SU-DHL-6 (cell line): ENCODE results near the gene FAM43B.

Experiments
- H2AFZ ChIP-seq: fragments of 200-600 bp; sonication (generic); 2 replicates; pipeline ENCODE4 v1.6.1; 2014; ENCODE audit warnings: low read depth, mild to moderate bottlenecking, moderate library complexity, mixed read lengths, antibody characterized with exemption, low read length; ENCODE audit not compliant: severe bottlenecking
- H3F3A ChIP-seq: fragments of 200-600 bp; shearing (Covaris generic); 2 replicates; pipeline ENCODE4 v1.6.0; 2016; ENCODE audit warnings: antibody characterized with exemption, mild to moderate bottlenecking; ENCODE audit not compliant: insufficient read depth
- H3K27ac ChIP-seq: fragments of 200-600 bp; sonication (generic); 2 replicates; pipeline ENCODE4 v1.5.1; 2016; ENCODE audit warnings: low read depth, mild to moderate bottlenecking, low read length, moderate library complexity, mixed read lengths
- H3K27me3 ChIP-seq: fragments of 200-600 bp; sonication (generic), shearing (Covaris generic); 2 replicates; pipeline ENCODE4 v1.6.0; 2014; ENCODE audit warnings: mild to moderate bottlenecking, low read length
- H3K36me3 ChIP-seq: fragments of 200-600 bp; sonication (generic); 2 replicates; pipeline ENCODE4 v1.6.1; 2014; ENCODE audit warnings: mild to moderate bottlenecking, low read length, mixed read lengths
- H3K4me2 ChIP-seq: fragments of 300-600, 200-600 bp; shearing (Covaris generic), sonication (generic); 2 replicates; pipeline ENCODE4 v1.6.0; 2014; ENCODE audit warnings: low read length, low read depth, mild to moderate bottlenecking; ENCODE audit not compliant: poor library complexity, severe bottlenecking
- H3K4me3 ChIP-seq: fragments of 200-600 bp; sonication (generic); 2 replicates; pipeline ENCODE4 v1.5.1; 2014; ENCODE audit warnings: antibody characterized with exemption, low read length, mild to moderate bottlenecking, mixed read lengths; ENCODE audit not compliant: insufficient read depth, poor library complexity, severe bottlenecking
- H3K79me2 ChIP-seq: fragments of 200-600 bp; sonication (generic); 2 replicates; pipeline ENCODE4 v1.6.1; 2014; ENCODE audit warnings: mild to moderate bottlenecking, low read length, moderate library complexity; ENCODE audit not compliant: insufficient read depth
- H3K9ac ChIP-seq: fragments of 200-600 bp; sonication (generic); 2 replicates; pipeline ENCODE4 v1.7.0; 2014; ENCODE audit warnings: mild to moderate bottlenecking, low read length
- H3K9me2 ChIP-seq: fragments of 200-600 bp; sonication (generic); replicated peaks from 2 replicates; pipeline ENCODE4 v1.6.1; 2014; ENCODE audit warnings: low read length; ENCODE audit not compliant: insufficient read depth
- H3K9me3 ChIP-seq: fragments of 200-600 bp; sonication (generic); 2 replicates; pipeline ENCODE4 v1.6.1; 2014; ENCODE audit warnings: low read length, mixed read lengths; ENCODE audit not compliant: insufficient read depth
- H4K20me1 ChIP-seq: fragments of 200-600 bp; sonication (generic); 2 replicates; pipeline ENCODE4 v1.6.1; 2014; ENCODE audit warnings: low read depth, mild to moderate bottlenecking, antibody characterized with exemption, low read length, moderate library complexity, mixed read lengths
- EZH2phosphoT487 ChIP-seq: fragments of 200-600 bp; sonication (generic), shearing (Covaris generic); conservative IDR thresholded peaks from 2 replicates; pipeline ENCODE4 v1.6.1; 2018; ENCODE audit warnings: mild to moderate bottlenecking, antibody characterized with exemption, low read length, moderate library complexity, mixed read lengths
- TF ChIP-seq, protein P1 (sequence below): fragments of 200-600 bp; sonication (generic); IDR thresholded peaks from one replicate; pipeline ENCODE4 v1.5.1; 2017; ENCODE audit warnings: antibody characterized with exemption, mild to moderate bottlenecking, low read length, moderate library complexity; ENCODE audit not compliant: insufficient read depth, poor library complexity, severe bottlenecking

FAM43B gene

DNA sequence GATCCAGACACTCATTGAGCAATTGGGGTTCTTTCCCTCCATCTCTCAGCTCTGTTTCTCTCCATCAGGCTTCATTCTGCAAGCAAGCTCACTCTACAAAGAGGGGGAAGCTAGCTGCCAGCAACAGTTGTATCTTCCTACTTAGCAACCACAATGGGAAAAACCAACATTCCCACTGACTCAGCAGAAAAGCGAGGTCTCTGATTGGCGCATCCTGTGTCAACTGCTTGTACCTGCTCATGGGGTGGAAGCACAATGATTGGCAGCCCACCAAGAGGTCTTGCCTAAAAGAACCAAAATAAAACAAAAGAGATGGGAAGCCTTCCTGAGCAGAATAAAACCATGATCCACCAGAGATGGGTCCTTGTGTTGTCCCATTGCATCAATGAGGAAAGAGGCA is 32.5 kb downstream of the FAM43B start:
- H3F3A ChIP-seq, result no peaks in the 10 kb centered on the region
- TF ChIP-seq, protein P1, sequence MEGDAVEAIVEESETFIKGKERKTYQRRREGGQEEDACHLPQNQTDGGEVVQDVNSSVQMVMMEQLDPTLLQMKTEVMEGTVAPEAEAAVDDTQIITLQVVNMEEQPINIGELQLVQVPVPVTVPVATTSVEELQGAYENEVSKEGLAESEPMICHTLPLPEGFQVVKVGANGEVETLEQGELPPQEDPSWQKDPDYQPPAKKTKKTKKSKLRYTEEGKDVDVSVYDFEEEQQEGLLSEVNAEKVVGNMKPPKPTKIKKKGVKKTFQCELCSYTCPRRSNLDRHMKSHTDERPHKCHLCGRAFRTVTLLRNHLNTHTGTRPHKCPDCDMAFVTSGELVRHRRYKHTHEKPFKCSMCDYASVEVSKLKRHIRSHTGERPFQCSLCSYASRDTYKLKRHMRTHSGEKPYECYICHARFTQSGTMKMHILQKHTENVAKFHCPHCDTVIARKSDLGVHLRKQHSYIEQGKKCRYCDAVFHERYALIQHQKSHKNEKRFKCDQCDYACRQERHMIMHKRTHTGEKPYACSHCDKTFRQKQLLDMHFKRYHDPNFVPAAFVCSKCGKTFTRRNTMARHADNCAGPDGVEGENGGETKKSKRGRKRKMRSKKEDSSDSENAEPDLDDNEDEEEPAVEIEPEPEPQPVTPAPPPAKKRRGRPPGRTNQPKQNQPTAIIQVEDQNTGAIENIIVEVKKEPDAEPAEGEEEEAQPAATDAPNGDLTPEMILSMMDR, result no peak
- TF ChIP-seq EZH2phosphoT487, result no peak
- H3K79me2 ChIP-seq, result no peaks in the 10 kb centered on the region
- H3K9me2 ChIP-seq, result no peaks in the 10 kb centered on the region
- H3K4me2 ChIP-seq, result no peak overlapping the region
- no peaks in the 10 kb centered on the region for H3K27me3 ChIP-seq
- H3K4me3 ChIP-seq, result no peak overlapping the region
- H3K27ac ChIP-seq, result no peak overlapping the region
- H4K20me1 ChIP-seq, result no peaks in the 10 kb centered on the region
- no peak overlapping the region for H3K9ac ChIP-seq
- H3K36me3 ChIP-seq, result no peaks in the 10 kb centered on the region
- no peaks in the 10 kb centered on the region for H3K9me3 ChIP-seq
- no peak overlapping the region for H2AFZ ChIP-seq

DNA sequence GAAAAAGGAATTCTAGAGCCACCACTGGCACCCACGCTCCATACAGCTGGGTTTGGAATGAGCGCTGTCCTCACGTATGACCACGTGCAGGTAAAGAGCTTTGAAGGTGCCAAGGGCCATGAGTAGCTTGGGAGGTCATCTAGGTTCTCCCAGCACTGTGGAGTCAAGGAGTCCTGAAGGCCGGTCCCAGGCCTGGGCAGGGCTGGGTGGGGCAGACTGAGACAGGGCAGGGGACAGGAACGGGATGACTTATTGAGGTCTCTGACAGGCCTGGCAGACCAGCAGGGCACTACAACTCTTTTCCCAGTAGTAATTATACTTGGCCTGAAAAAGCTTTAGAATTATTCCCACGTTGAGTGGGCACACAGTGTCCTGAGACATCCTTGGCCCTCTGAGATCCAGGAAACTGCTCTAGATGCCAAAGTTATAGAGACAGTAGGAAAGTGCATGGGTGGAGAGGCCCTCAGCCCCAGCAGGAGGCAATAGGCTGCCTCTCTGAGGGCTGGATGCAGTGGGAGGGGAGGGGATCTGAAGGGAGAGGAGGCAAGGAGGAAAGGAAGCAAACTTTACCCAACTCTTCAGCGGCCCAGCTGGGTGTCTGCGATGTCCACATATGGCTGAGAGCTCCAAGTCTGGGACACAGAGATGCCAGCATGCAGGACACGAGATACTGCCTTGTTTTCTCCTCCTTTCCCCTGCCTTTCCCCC is 34.7 kb downstream of the FAM43B start:
- Histone ChIP-seq H3K79me2 (no peaks in the 10 kb centered on the region), H3K9me3 (no peaks in the 10 kb centered on the region), H3K4me2 (no peak overlapping the region), H2AFZ (no peak overlapping the region), H3K9me2 (no peaks in the 10 kb centered on the region), H3K4me3 (no peak overlapping the region), H3K27ac (no peak overlapping the region), H4K20me1 (no peaks in the 10 kb centered on the region), H3K36me3 (no peaks in the 10 kb centered on the region), H3K9ac (no peak overlapping the region), H3F3A (no peaks in the 10 kb centered on the region), H3K27me3 (no peaks in the 10 kb centered on the region)
- TF ChIP-seq, protein P1, result no peak
- TF ChIP-seq EZH2phosphoT487, result no peak

DNA sequence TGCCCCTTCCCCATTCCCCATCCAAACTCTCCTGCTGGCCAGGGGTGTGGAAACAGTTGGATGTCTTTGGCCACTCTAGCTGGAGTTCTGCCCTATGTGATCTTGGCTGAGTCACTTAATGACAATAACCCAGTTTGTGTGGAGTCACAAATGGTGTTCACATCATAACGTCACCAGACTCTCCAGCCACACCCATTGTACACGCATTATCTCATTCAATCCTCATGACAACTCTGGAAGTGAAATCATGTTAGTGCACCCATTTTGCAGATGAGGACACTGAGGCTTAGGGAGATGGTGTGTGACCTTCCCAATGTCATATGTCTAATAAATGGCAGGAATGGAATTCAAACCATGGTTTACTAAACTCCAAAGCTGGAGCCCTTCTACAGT is 35.3 kb downstream of the FAM43B start:
- no peaks in the 10 kb centered on the region for H3F3A ChIP-seq
- no peak overlapping the region for H3K4me3 ChIP-seq
- no peak overlapping the region for H2AFZ ChIP-seq
- no peaks in the 10 kb centered on the region for H3K27me3 ChIP-seq
- H3K79me2 ChIP-seq, result no peaks in the 10 kb centered on the region
- H3K27ac ChIP-seq, result no peak overlapping the region
- H3K36me3 ChIP-seq, result no peaks in the 10 kb centered on the region
- H3K9ac ChIP-seq, result no peak overlapping the region
- TF ChIP-seq EZH2phosphoT487, result no peak
- TF ChIP-seq, protein P1, result no peak
- no peaks in the 10 kb centered on the region for H4K20me1 ChIP-seq
- no peaks in the 10 kb centered on the region for H3K9me3 ChIP-seq
- no peak overlapping the region for H3K4me2 ChIP-seq
- H3K9me2 ChIP-seq, result no peaks in the 10 kb centered on the region
